ENCODE data around the gene JPT1. TPM values are rescaled to one million over a fixed set of nuclear protein-coding genes. Genes with fewer than 3 reads are reported as not detected.

Gene JPT1
- total RNA-seq = 48.1 TPM

DNA sequence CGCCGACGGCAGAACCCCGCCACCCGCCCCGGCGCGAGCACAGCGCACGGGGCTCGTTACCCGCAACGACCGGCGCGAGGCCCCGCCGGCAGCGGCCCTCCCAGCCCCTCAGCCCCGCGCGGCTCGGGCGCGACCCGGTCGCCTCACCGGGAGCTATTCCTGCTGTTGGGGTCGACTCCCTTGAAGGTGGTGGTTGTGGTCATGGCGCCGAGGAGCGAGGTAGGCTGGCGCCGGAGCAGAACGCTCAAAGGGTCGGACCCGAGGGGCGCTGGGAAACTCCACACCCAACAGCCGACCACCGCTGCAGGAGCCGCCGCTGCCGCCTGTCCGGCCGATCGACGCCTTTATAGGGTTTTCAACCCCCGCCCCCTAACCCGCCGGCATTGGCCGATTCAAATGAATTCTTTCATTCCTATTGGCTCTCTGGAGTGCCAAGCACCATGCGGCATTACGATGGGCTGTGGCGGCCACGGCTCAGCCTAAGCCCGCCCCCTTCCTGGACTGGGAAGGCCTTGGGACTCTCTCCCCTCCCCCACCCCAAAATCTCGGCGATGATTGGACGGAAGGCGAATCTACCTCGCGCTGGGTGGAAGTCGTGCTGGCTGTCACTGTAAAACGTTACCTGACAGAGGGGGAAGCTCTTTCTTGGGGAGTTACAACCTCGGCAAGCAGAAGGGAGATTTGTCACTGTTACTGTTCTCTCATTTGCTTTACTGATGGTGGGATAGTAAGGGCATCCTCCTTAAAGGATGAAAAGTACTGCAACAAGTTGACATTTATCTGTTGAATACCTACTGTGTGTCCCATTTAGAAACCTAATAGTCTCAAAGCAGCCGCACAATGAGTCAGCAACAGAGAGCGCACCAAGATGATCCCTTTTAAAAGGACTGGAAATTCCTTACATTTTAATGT lies at the start of gene JPT1:
TSS of gene JPT1 (minus strand) at position 318 of the 912 bp plus-strand sequence. CDS start at position 203, 115 bp downstream.
- TF ChIP-seq POLR2A (IDR thresholded peaks at IDR 0.05) (peak; percentile 75 to 98), POLR2AphosphoS5 (IDR thresholded peaks at IDR 0.05; ENCODE audit: insufficient read depth in 1 of 2, low read depth in 1 of 2) (peak; percentile 84 to 99)
- TF ChIP-seq, protein P1, sequence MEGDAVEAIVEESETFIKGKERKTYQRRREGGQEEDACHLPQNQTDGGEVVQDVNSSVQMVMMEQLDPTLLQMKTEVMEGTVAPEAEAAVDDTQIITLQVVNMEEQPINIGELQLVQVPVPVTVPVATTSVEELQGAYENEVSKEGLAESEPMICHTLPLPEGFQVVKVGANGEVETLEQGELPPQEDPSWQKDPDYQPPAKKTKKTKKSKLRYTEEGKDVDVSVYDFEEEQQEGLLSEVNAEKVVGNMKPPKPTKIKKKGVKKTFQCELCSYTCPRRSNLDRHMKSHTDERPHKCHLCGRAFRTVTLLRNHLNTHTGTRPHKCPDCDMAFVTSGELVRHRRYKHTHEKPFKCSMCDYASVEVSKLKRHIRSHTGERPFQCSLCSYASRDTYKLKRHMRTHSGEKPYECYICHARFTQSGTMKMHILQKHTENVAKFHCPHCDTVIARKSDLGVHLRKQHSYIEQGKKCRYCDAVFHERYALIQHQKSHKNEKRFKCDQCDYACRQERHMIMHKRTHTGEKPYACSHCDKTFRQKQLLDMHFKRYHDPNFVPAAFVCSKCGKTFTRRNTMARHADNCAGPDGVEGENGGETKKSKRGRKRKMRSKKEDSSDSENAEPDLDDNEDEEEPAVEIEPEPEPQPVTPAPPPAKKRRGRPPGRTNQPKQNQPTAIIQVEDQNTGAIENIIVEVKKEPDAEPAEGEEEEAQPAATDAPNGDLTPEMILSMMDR (IDR thresholded peaks at IDR 0.05) = no peak
- H3K4me1 ChIP-seq = peaks cover 28% of the 10 kb centered on the region
- DNase-seq (ENCODE audit: extremely low spot score in 2 of 2) = peak in 1 of 2 donors; percentile 98
- H3K9me3 ChIP-seq = no peaks in the 10 kb centered on the region
- H3K27me3 ChIP-seq = no peaks in the 10 kb centered on the region
- H3K36me3 ChIP-seq = no peaks in the 10 kb centered on the region
- peak within 1 kb of the TSS; percentile 41 for H3K27ac ChIP-seq
- intact Hi-C loops (cut with DNase I) = no loop called here
- H3K4me3 ChIP-seq = peak within 1 kb of the TSS; percentile 85 to 94

- Histone ChIP-seq H3K4me1 (peaks cover 6% of the 10 kb centered on the region), H3K4me3 (no peak overlapping the region), H3K36me3 (no peaks in the 10 kb centered on the region), H3K9me3 (no peaks in the 10 kb centered on the region), H3K27me3 (no peaks in the 10 kb centered on the region), H3K27ac (no peak overlapping the region)
- TF ChIP-seq POLR2AphosphoS5 (IDR thresholded peaks at IDR 0.05; ENCODE audit: insufficient read depth in 1 of 2, low read depth in 1 of 2) (no peak), POLR2A (IDR thresholded peaks at IDR 0.05) (no peak)
- TF ChIP-seq, protein P1 (IDR thresholded peaks at IDR 0.05) = no peak
- no peak for DNase-seq (ENCODE audit: extremely low spot score in 2 of 2)
- intact Hi-C loops (cut with DNase I) = loop anchor here (5.0 kb wide), 1 partner anchor 88 kb away; no protein-coding TSS in a partner anchor
These were observed 45.7 kb upstream of the JPT1 start for GRCh38 chr17:75199886-75200618.

GRCh38 chr17:75194879-75195278 lies 40.6 kb upstream of the JPT1 start:
- Histone ChIP-seq H3K9me3 (no peaks in the 10 kb centered on the region), H3K36me3 (no peaks in the 10 kb centered on the region), H3K27ac (no peak overlapping the region), H3K4me3 (no peak overlapping the region), H3K4me1 (no peaks in the 10 kb centered on the region), H3K27me3 (no peaks in the 10 kb centered on the region)
- intact Hi-C loops (cut with DNase I) = no loop called here
- TF ChIP-seq POLR2AphosphoS5 (IDR thresholded peaks at IDR 0.05; ENCODE audit: insufficient read depth in 1 of 2, low read depth in 1 of 2) = no peak
- TF ChIP-seq POLR2A (IDR thresholded peaks at IDR 0.05) = no peak
- TF ChIP-seq, protein P1 (IDR thresholded peaks at IDR 0.05) = no peak
- no peak for DNase-seq (ENCODE audit: extremely low spot score in 2 of 2)

- TF ChIP-seq POLR2AphosphoS5 (IDR thresholded peaks at IDR 0.05; ENCODE audit: insufficient read depth in 1 of 2, low read depth in 1 of 2) (no peak), POLR2A (IDR thresholded peaks at IDR 0.05) (no peak)
- TF ChIP-seq, protein P1 (IDR thresholded peaks at IDR 0.05) = no peak
- DNase-seq (ENCODE audit: extremely low spot score in 2 of 2) = no peak
- H3K4me3 ChIP-seq = no peak overlapping the region
- no peaks in the 10 kb centered on the region for H3K9me3 ChIP-seq
- H3K4me1 ChIP-seq = no peaks in the 10 kb centered on the region
- no peaks in the 10 kb centered on the region for H3K27me3 ChIP-seq
- intact Hi-C loops (cut with DNase I) = no loop called here
- no peaks in the 10 kb centered on the region for H3K36me3 ChIP-seq
- no peak overlapping the region for H3K27ac ChIP-seq
These were observed 37.3 kb upstream of the JPT1 start for GRCh38 chr17:75191584-75191983.

All from vagina (tissue), 2 donors.